ENCODE results near the gene ITGA11.

- TF ChIP-seq POLR2A (IDR thresholded peaks at IDR 0.05) = no peak
- TF ChIP-seq POLR2AphosphoS5 (IDR thresholded peaks at IDR 0.05) = no peak
- no peak for TF ChIP-seq EP300 (IDR thresholded peaks at IDR 0.05)
- TF ChIP-seq CTCF (IDR thresholded peaks at IDR 0.05) = no peak
Observed at GRCh38 chr15:68333775-68334470, 98.0 kb downstream of the ITGA11 start.

All from suprapubic skin (tissue), 4 donors.